A549 (cell line): ENCODE results near the gene PPP1R37. TPM values are rescaled to one million over a fixed set of nuclear protein-coding genes. Genes with fewer than 3 reads are reported as not detected.

Experiments
- ATAC-seq, 2 experiments: fragments of 200-7000 bp in 1 of 2; fragments of >200 bp in 1 of 2; cut with Nextera tagmentation in 1 of 2; cut with Tn5 transposase in 1 of 2; 3 replicates each; pipeline versions ENCODE4 v1.8.0 to v1.9.1; 2018 to 2020; ENCODE audit warnings: mild to moderate bottlenecking in 1 of 2, moderate library complexity in 1 of 2
- CTCF ChIA-PET: fragments of 300-600 bp; sonication (Branson Sonifier 250); formaldehyde crosslinking; extraction: SDS; loops from one replicate; lab custom pipeline; 2021; ENCODE audit warnings: antibody characterized with exemption, inconsistent platforms; lab: Yijun Ruan, JAX
- POLR2A ChIA-PET: fragments of 350-600 bp; formaldehyde crosslinking; extraction: SDS; loops from one replicate; lab custom pipeline; 2021; ENCODE audit warnings: antibody characterized with exemption, inconsistent platforms; lab: Yijun Ruan, JAX
- DNase-seq, 2 experiments: peaks; one replicate each; pipeline versions ENCODE4 v3.0.0 to v3.0.0-alpha.2; 2011 to 2016; ENCODE audit warnings: low read depth in 1 of 2, low spot score in 1 of 2
- FAIRE-seq: peaks from 2 replicates; lab custom pipeline; 2011; peaks lifted over from hg19 to GRCh38; lab: Jason Lieb, UNC
- H3K27ac ChIP-seq, 2 experiments: fragments of >200 bp; sonication (Bioruptor Twin); formaldehyde crosslinking; 3 replicates each; pipeline ENCODE4 v1.5.1; 2016 to 2017
- H3K4me1 ChIP-seq: fragments of >200 bp; sonication (Bioruptor Twin); formaldehyde crosslinking; 3 replicates; pipeline ENCODE4 v1.6.1; 2016
- H3K4me2 ChIP-seq: fragments of >200 bp; sonication (Bioruptor Twin); formaldehyde crosslinking; 3 replicates; pipeline ENCODE4 v1.6.1; 2016
- H3K4me3 ChIP-seq: fragments of >200 bp; sonication (Bioruptor Twin); formaldehyde crosslinking; 3 replicates; pipeline ENCODE4 v1.5.1; 2016
- H3K9me3 ChIP-seq: fragments of >200 bp; sonication (Bioruptor Twin); formaldehyde crosslinking; 3 replicates; pipeline ENCODE4 v1.6.1; 2016
- ATOH8 ChIP-seq: fragments of 250-450 bp; sonication (Bioruptor Pico); IDR thresholded peaks from 2 replicates; pipeline ENCODE4 v1.5.0; 2020; ENCODE audit warnings: low read depth, mild to moderate bottlenecking, moderate library complexity
- CBX2 ChIP-seq: fragments of 200-600 bp; sonication (generic); IDR thresholded peaks from 2 replicates; pipeline ENCODE4 v1.6.1; 2016; ENCODE audit warnings: low read depth, mild to moderate bottlenecking, borderline replicate concordance
- CBX8 ChIP-seq: fragments of 200-600 bp; sonication (generic); IDR thresholded peaks from 2 replicates; pipeline ENCODE4 v1.6.1; 2016
- CEBPB ChIP-seq, 2 experiments: fragments of >200 bp in 1 of 2; sonication (Bioruptor Twin) in 1 of 2; formaldehyde crosslinking in 1 of 2; IDR thresholded peaks; 2 replicates each; pipeline ENCODE4 v1.6.1; 2012 to 2016
- E2F6 ChIP-seq: IDR thresholded peaks from 2 replicates; pipeline ENCODE4 v1.6.1; 2012; ENCODE audit warnings: low read depth, borderline replicate concordance
- EHF ChIP-seq: fragments of 250-450 bp; sonication (Bioruptor Pico); IDR thresholded peaks from 2 replicates; pipeline ENCODE4 v1.5.0; 2020; ENCODE audit warnings: mild to moderate bottlenecking
- ESRRA ChIP-seq: fragments of 150-350 bp; IDR thresholded peaks from 2 replicates; pipeline ENCODE4 v1.6.1; 2014; ENCODE audit warnings: mild to moderate bottlenecking, low read length, borderline replicate concordance
- FOSB ChIP-seq: fragments of 250-450 bp; sonication (Bioruptor Pico); IDR thresholded peaks from 2 replicates; pipeline ENCODE4 v1.5.0; 2020; ENCODE audit warnings: mild to moderate bottlenecking, moderate library complexity
- FOSL2 ChIP-seq, 2 experiments: fragments of 450-650 bp in 1 of 2; fragments of >200 bp in 1 of 2; sonication (Bioruptor Twin) in 1 of 2; formaldehyde crosslinking; IDR thresholded peaks; 2 replicates each; pipeline versions ENCODE4 v1.5.0 to v1.6.1; 2016 to 2020; ENCODE audit warnings: mild to moderate bottlenecking in 1 of 2, moderate library complexity in 1 of 2
- HEYL ChIP-seq: fragments of 250-450 bp; sonication (Bioruptor Pico); IDR thresholded peaks from 2 replicates; pipeline ENCODE4 v1.8.0; 2021; ENCODE audit warnings: mild to moderate bottlenecking, moderate library complexity
- HMGXB4 ChIP-seq: fragments of 250-450 bp; sonication (Bioruptor Pico); IDR thresholded peaks from 2 replicates; pipeline ENCODE4 v1.5.0; 2021; ENCODE audit warnings: mild to moderate bottlenecking, moderate library complexity, borderline replicate concordance
- HOXA7 ChIP-seq: fragments of 250-450 bp; sonication (Bioruptor Pico); IDR thresholded peaks from 2 replicates; pipeline ENCODE4 v1.5.0; 2020; ENCODE audit warnings: mild to moderate bottlenecking, moderate library complexity
- HOXB13 ChIP-seq: fragments of 250-450 bp; sonication (Bioruptor Pico); IDR thresholded peaks from 2 replicates; pipeline ENCODE4 v1.5.0; 2020; ENCODE audit warnings: low read depth, mild to moderate bottlenecking, moderate library complexity
- MAFK ChIP-seq: fragments of 450-650 bp; IDR thresholded peaks from 2 replicates; pipeline ENCODE4 v1.6.1; 2014; ENCODE audit not compliant: partially characterized antibody
- PHF8 ChIP-seq: fragments of 200-600 bp; sonication (generic); IDR thresholded peaks from 2 replicates; pipeline ENCODE4 v1.6.1; 2016; ENCODE audit warnings: low read depth, mild to moderate bottlenecking, antibody characterized with exemption, moderate library complexity, borderline replicate concordance
- POLR2A ChIP-seq: IDR thresholded peaks from 2 replicates; pipeline ENCODE4 v1.6.1; 2012; ENCODE audit warnings: mild to moderate bottlenecking, low read length
- POLR2AphosphoS2 ChIP-seq: conservative IDR thresholded peaks from 2 replicates; pipeline ENCODE4 v1.6.1; 2012; ENCODE audit warnings: low read length, improper control_type of control experiment, inconsistent platforms
- RAD21 ChIP-seq, 2 experiments: fragments of >200 bp in 1 of 2; sonication (Bioruptor Twin) in 1 of 2; formaldehyde crosslinking in 1 of 2; IDR thresholded peaks in 1 of 2; conservative IDR thresholded peaks in 1 of 2; 2 replicates in 1 of 2; 3 replicates in 1 of 2; pipeline ENCODE4 v1.6.1; 2012 to 2018; ENCODE audit warnings: inconsistent platforms in 1 of 2
- REST ChIP-seq: fragments of 200-600 bp; sonication (generic); IDR thresholded peaks from 2 replicates; pipeline ENCODE4 v1.6.1; 2016; ENCODE audit warnings: antibody characterized with exemption, mild to moderate bottlenecking, moderate library complexity
- RNF2 ChIP-seq: fragments of 200-600 bp; sonication (generic); IDR thresholded peaks from 2 replicates; pipeline ENCODE4 v1.6.1; 2016; ENCODE audit warnings: low read depth, mild to moderate bottlenecking, antibody characterized with exemption, moderate library complexity, borderline replicate concordance
- TP53 ChIP-seq: fragments of 250-450 bp; sonication (Bioruptor Pico); IDR thresholded peaks from 2 replicates; pipeline ENCODE4 v1.5.0; 2021; ENCODE audit warnings: mild to moderate bottlenecking, moderate library complexity
- USF2 ChIP-seq: fragments of 450-650 bp; IDR thresholded peaks from 2 replicates; pipeline ENCODE4 v1.6.1; 2014; ENCODE audit warnings: antibody characterized with exemption
- ZC3H11A ChIP-seq: fragments of 450-650 bp; IDR thresholded peaks from 2 replicates; pipeline ENCODE4 v1.6.1; 2014; ENCODE audit warnings: antibody characterized with exemption, mild to moderate bottlenecking
- ZNF302 ChIP-seq: fragments of 250-450 bp; sonication (Bioruptor Pico); IDR thresholded peaks from 2 replicates; pipeline ENCODE4 v1.9.0; 2021; ENCODE audit warnings: inconsistent platforms, mild to moderate bottlenecking, moderate library complexity
- WGBS: methylation state at CpG from one replicate; pipeline ENCODE4 v1.1.6; 2017; ENCODE audit errors: missing lambda C conversion rate; 5-methylcytosine and 5-hydroxymethylcytosine counted together
- polyA plus RNA-seq, 4 experiments: library from polyadenylated mRNA; depleted of rRNA in 3 of 4; stranded (reverse); fragments of >200 nt; fragmentation: RNase III in 1 of 4; extraction: RNeasy Plus Mini Kit Qiagen cat#74134 plus additional on column Dnase treatment in 1 of 4; gene quantifications; 2 replicates in 3 of 4; 3 replicates in 1 of 4; pipeline ENCODE4 v1.2.3, GENCODE V29; 2011 to 2017

PPP1R37 gene
- polyA plus RNA-seq, 2 of the 4 experiments (the other 2 are of a cell fraction), result 9.1 to 21.8 TPM

- Histone ChIP-seq H3K4me3 (no peak overlapping the region), H3K27ac (no peak overlapping the region), H3K4me2 (no peak overlapping the region), H3K9me3 (no peaks in the 10 kb centered on the region), H3K4me1 (peaks cover 10% of the 10 kb centered on the region)
- no peak for TF ChIP-seq EHF (CRISPR knock-in tag)
- no peak for TF ChIP-seq HEYL (CRISPR knock-in tag)
- TF ChIP-seq HMGXB4 (CRISPR knock-in tag), result no peak
- TF ChIP-seq POLR2A, result no peak
- TF ChIP-seq RAD21 (conservative IDR thresholded peaks at IDR 0.05 in 1 of 2, IDR thresholded peaks at IDR 0.05 in 1 of 2), result no peak
- TF ChIP-seq FOSB (CRISPR knock-in tag), result no peak
- TF ChIP-seq E2F6, result no peak
- TF ChIP-seq CBX2, result no peak
- TF ChIP-seq ZNF302, result no peak
- no peak for TF ChIP-seq HOXB13 (CRISPR knock-in tag)
- TF ChIP-seq CBX8, result no peak
- no peak for TF ChIP-seq FOSL2 (IDR thresholded peaks at IDR 0.05)
- no peak for TF ChIP-seq FOSL2 (CRISPR knock-in tag; IDR thresholded peaks at IDR 0.05)
- no peak for TF ChIP-seq HOXA7 (CRISPR knock-in tag)
- no peak for TF ChIP-seq ATOH8 (CRISPR knock-in tag)
- no peak for TF ChIP-seq POLR2AphosphoS2
- FAIRE-seq, result no peak
- DNase-seq, result no peak
- 93% methylated on average over 7 of the region's 7 CpGs for WGBS
- POLR2A ChIA-PET, result no interaction called here
- CTCF ChIA-PET, result interaction anchor here (0.6 to 6.1 kb wide), 18 partner anchors 9 to 275 kb away, joined by 3 to 51 read pairs (median 5); partner anchors contain the start of gene NKPD1
- no peak for ATAC-seq
Measured at GRCh38 chr19:45126654-45127053, 33.7 kb downstream of the PPP1R37 start.

- H3K4me1 ChIP-seq, result peaks cover 10% of the 10 kb centered on the region
- H3K9me3 ChIP-seq, result no peaks in the 10 kb centered on the region
- ChIA-PET POLR2A (no interaction called here), CTCF (interaction anchor here (0.8 to 6.1 kb wide), 4 partner anchors 22 to 210 kb away, joined by 3 to 46 read pairs (median 6); no protein-coding TSS in a partner anchor)
- no peak overlapping the region for H3K27ac ChIP-seq
- TF ChIP-seq ZC3H11A (no peak), TP53 (CRISPR knock-in tag) (no peak), USF2 (no peak), RAD21 (conservative IDR thresholded peaks at IDR 0.05 in 1 of 2, IDR thresholded peaks at IDR 0.05 in 1 of 2) (no peak)
- no peak overlapping the region for H3K4me2 ChIP-seq
- ATAC-seq, result no peak
- FAIRE-seq, result no peak
- WGBS, result 79% methylated on average over 5 of the region's 5 CpGs
- DNase-seq, result no peak
- H3K4me3 ChIP-seq, result no peak overlapping the region
Measured at GRCh38 chr19:45128146-45128545, 35.2 kb downstream of the PPP1R37 start.

- no peak overlapping the region for H3K27ac ChIP-seq
- no peaks in the 10 kb centered on the region for H3K9me3 ChIP-seq
- CTCF ChIA-PET, result interaction anchor here (1.2 to 6.1 kb wide), 3 partner anchors 29 to 210 kb away, joined by 3 to 46 read pairs (median 12); no protein-coding TSS in a partner anchor
- TF ChIP-seq REST (no peak), MAFK (no peak), RAD21 (conservative IDR thresholded peaks at IDR 0.05 in 1 of 2, IDR thresholded peaks at IDR 0.05 in 1 of 2) (no peak), CBX8 (no peak), CEBPB (IDR thresholded peaks at IDR 0.05) (no peak), ESRRA (no peak), PHF8 (no peak), RNF2 (no peak)
- ATAC-seq, result no peak
- FAIRE-seq, result no peak
- WGBS, result 92% methylated on average over 5 of the region's 5 CpGs
- DNase-seq, result no peak
- H3K4me2 ChIP-seq, result no peak overlapping the region
- H3K4me1 ChIP-seq, result peaks cover 10% of the 10 kb centered on the region
- POLR2A ChIA-PET, result no interaction called here
- H3K4me3 ChIP-seq, result no peak overlapping the region
Measured at GRCh38 chr19:45128806-45129205, 35.8 kb downstream of the PPP1R37 start.
